IPS-NIHi7 (cell line): ENCODE results near the gene IFNGR1.
"Not testable (repeated sequence)": the region's sequence is repeated elsewhere in the genome, so short reads cannot be mapped to it uniquely, and the experiment has no call there.

Experiments used
- DNase-seq: peaks from one replicate; pipeline ENCODE4 v3.0.0; 2012; ENCODE audit warnings: mixed read lengths; ENCODE audit errors: extremely low spot score

The IFNGR1 gene

GRCh38 chr6:137213331-137213740 is 5.8 kb downstream of the IFNGR1 start:
- DNase-seq = no peak

- DNase-seq = no peak
These were observed 7.3 kb downstream of the IFNGR1 start for GRCh38 chr6:137211910-137212309.

DNA sequence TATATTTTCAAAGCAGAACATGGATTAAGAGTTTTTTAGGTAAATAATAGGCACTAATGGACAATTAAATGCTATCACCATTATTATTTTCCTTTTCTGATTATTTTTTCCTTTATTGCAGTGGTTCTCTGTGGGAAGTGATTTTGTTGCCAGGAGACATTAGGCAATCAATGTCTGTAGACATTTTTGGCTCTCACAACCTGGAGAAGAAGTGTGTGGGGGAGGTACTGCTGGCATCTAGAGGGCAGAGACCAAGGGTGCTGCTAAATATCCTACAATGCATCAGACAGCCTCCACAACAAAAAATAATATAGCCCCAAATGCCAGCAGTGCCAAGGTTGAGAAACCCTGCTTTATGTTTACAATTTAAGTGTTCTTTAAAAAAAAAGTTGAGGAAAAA is 8.3 kb downstream of the IFNGR1 start:
- no peak for DNase-seq

GRCh38 chr6:137208279-137208678 is 10.9 kb downstream of the IFNGR1 start:
- no peak for DNase-seq

DNA sequence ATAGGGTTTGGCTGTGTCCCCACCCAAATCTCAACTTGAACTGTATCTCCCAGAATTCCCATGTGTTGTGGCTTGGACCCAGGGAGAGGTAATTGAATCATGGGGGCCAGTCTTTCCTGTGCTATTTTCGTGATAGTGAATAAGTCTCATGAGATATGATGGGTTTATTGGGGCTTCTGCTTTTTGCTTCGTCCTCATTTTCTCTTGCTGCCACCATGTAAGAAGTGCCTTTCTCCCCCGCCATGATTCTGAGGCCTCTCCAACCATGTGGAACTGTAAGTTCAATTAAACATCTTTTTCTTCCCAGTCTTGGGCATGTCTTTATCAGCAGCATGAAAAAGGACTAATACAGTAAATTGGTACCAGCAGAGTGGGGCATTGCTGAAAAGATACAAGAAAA is 11.7 kb downstream of the IFNGR1 start:
- not testable (repeated sequence) for DNase-seq

DNA sequence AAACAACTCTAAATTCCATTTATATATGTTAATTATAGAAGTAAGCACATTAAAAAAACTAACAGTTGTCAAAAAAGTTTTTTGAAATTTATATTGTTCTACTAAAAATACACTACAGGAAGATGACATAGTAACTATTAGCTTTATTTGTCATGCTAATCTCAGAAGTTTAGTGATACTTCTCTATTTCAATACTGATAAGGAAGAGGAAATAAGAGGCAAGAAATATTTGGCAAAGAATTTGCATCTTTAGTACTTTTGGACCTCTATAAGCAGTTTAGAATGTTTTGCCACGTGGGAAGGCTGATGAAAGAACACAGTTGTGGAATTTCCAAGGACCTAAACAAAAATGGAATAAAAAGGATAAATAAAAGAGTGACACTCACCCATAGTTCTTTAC is 12.6 kb downstream of the IFNGR1 start:
- DNase-seq = no peak

- no peak for DNase-seq
These were observed 15.9 kb downstream of the IFNGR1 start for GRCh38 chr6:137203256-137203655.

DNA sequence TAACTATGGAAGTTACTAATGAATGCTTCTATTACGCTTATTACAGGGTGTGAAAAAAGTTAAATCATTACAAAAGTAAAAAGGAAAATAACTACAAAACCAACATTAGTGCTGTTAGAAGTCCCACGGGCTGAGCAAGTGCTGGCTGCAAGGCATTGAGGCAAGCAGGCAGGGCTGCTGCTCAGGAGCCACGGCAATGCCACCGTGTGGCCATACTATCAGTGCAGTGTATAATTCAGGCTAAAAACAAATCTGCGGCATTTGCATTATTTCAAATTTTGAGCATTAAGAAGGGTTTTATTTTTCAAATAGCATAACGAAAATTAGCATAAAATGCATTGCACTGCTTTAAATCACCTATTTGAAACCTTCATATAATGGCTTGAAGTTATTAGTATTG is 17.1 kb downstream of the IFNGR1 start:
- no peak for DNase-seq

- no peak for DNase-seq
These were observed 18.2 kb downstream of the IFNGR1 start for GRCh38 chr6:137201006-137201405.

- DNase-seq = no peak
These were observed 18.9 kb downstream of the IFNGR1 start for GRCh38 chr6:137200288-137200687.

GRCh38 chr6:137197684-137198645 is 21.2 kb downstream of the IFNGR1 start:
- no peak for DNase-seq

GRCh38 chr6:137193256-137194070 is 25.7 kb downstream of the IFNGR1 start:
- no peak for DNase-seq

GRCh38 chr6:137192821-137193220 is 26.4 kb downstream of the IFNGR1 start:
- DNase-seq = no peak

- no peak for DNase-seq
These were observed 27.5 kb downstream of the IFNGR1 start for GRCh38 chr6:137191670-137192069.

DNA sequence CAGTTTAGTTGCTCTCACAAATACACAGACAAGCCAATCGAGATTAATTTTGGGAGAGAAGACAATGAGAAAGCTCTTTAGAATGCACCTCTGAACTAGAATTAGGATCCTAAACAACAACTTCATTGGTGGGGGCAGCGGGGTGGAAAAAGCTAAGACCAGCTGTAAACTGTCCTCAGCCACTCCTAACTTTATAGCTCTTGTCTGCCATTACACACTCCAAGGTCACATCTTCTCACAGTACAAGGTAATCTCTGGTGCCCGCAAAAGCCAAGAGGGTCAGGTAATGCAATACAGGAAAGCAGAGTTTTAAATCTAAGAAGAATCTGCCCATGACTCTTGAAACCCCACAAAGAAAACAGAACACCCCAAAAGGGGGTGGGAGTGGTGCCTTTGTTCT is 27.9 kb downstream of the IFNGR1 start:
- no peak for DNase-seq

- DNase-seq = no peak
These were observed 28.5 kb downstream of the IFNGR1 start for GRCh38 chr6:137190583-137191094.

DNA sequence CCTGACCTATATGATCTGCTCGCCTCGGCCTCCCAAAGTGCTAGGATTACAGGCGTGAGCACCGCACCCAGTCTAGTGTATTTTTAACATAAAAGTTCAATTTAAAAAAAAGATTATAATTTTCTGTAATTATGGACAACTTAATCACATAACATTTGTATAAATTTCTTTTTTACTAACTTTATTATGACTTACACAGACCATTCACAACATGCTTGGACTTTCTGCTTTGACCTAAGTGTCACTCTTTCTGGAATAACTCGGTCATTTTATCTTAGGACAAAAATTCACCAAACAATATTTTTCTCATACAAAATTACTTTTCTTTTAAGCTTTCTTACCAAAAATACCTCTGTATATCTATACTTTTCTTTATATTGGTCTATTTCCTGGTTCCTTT is 30.3 kb downstream of the IFNGR1 start:
- no peak for DNase-seq

DNA sequence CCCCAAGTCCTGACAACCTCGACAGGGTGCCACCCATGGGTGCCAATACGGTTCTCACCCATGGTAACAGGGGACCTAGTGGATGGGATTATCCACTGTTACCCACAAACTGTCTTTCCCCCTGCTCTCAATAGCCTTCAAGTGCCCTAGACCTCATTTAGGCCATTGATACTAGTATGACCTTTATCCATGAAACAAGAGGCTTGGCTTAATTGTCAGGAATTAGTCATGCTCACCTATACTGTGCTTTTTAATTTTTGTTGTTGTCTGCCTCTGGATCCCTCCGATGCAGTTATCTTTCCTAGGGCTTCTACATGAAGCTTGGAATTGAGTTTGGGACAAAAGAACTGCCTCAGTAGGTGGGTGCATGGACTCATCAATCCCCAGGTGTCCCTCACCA is 33.9 kb downstream of the IFNGR1 start:
- DNase-seq = no peak

DNA sequence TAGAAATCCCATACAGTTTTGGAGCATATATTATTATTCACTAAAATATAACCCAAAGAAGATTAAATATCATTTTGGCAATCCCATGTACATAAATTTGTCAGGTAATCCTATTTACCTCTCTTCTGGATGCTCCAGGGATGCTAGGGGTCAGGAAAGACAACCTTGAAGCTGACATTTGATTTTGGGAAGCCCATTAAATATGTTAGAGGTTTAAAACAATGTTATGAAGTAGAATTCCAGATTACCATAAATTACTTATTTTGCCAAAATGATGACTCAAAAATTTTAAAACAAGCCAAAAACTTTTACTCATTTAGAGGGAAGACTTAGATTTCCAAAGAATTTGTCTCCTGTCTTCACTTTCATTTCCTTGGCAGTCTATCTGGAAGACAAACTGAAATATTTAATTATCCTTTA is 36.5 kb downstream of the IFNGR1 start:
- no peak for DNase-seq

- DNase-seq = no peak
These were observed 37.1 kb downstream of the IFNGR1 start for GRCh38 chr6:137181891-137182653.

DNA sequence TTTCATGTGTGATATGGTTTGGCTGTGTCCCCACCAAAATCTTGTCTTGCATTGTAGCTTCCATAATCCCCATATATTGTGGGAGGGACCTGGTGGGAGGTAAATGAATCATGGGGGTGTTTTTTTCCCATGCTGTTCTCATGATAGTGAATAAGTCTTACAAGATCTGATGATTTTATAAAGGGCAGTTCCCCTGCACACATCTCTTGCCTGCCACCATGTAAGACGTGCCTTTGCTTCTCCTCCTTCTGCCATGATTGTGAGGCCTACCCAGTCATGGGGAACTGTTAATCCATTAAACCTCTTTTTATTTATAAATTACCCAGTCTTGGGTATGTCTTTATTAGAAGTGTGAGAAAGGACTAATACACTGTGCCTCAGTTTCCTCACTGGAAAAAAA is 41.6 kb downstream of the IFNGR1 start:
- no peak for DNase-seq

- DNase-seq = no peak
These were observed 42.5 kb downstream of the IFNGR1 start for GRCh38 chr6:137176729-137177128.
